ENCODE data around the gene HMOX1.

The HMOX1 gene

DNA sequence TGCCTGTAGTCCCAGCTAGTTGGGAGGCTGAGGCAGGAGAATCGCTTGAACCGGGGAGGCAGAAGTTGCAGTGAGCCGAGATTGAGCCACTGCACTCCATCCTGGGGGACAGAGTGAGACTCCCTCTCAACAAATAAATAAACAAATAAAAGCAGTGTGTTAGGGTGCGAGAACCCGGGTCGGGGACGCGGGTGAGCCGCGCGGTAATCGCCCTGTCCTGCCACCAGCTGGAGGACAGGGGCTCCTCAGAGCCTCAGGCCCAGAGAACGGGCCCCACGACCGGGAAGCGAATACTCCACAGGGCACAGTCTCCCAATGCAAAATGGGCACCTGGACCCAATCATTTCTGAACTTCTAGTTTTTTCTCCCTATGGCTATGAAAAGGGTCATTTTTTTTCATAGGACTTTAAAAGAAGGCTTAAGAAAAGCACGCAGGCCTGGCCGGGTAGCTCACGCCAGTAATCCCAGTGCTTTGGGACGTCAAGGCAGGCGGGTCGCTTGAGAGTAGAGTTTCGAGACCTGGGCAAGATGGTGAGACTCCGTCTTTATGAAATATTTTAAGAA is 18.3 kb downstream of the HMOX1 start:
- peak overlapping the region; percentile 98 for H3K27ac Mint-ChIP-seq
- H3K4me1 Mint-ChIP-seq (ENCODE audit: low read depth): peaks cover 24% of the 10 kb centered on the region
- H3K27me3 Mint-ChIP-seq (ENCODE audit: low read depth): no peaks in the 10 kb centered on the region
- H3K4me3 Mint-ChIP-seq: peak overlapping the region; percentile 99
- H3K9me3 Mint-ChIP-seq: no peaks in the 10 kb centered on the region
- peaks cover 17% of the 10 kb centered on the region for H3K36me3 Mint-ChIP-seq (ENCODE audit: low read depth)

DNA sequence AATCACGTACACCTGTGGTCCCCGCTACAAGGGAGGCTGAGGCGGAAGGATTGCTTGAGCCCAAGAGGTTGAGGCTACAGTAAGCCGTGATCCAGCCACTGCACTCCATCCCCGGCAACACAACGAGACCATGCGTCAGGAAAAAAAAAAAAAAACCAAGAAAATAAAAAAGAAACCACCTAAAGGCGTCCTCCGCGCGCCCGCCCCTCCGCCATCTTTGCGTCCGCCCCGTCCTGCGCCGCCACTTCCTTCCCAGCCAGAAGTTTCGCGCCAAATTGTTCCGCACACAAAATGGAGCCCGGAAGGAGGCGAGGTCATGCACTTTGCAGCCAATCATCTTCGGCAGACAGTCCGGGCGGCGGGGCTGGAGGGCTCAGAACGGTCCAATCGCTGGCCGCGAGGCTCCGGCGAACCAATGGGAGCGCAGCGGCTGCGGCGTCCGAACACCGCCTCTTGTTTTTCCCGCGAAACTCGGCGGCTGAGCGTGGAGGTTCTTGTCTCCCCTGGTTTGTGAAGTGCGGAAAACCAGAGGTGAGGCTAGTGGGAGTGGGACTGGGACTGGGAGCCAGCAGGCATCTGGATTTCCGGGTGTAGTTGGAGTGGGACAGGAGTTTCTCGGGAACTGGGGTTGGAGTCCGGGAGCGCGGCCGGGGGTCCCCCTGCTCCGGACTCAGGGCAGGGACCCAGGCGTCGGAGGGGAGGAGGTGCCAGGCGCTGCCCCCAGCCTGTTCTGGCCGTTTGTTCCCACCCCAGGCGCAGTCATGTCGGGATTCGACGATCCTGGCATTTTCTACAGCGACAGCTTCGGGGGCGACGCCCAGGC is 19.0 kb downstream of the HMOX1 start, which contains the start of gene MCM5:
TSS of gene MCM5 (plus strand) at position 463 of the 823 bp plus-strand sequence. CDS start at position 762, 299 bp downstream.
- peak within 1 kb of the TSS; percentile 98 for H3K27ac Mint-ChIP-seq
- peak within 1 kb of the TSS; percentile 99 for H3K4me3 Mint-ChIP-seq
- no peaks in the 10 kb centered on the region for H3K27me3 Mint-ChIP-seq (ENCODE audit: low read depth)
- H3K9me3 Mint-ChIP-seq: no peaks in the 10 kb centered on the region
- H3K36me3 Mint-ChIP-seq (ENCODE audit: low read depth): peaks cover 21% of the 10 kb centered on the region
- peaks cover 24% of the 10 kb centered on the region for H3K4me1 Mint-ChIP-seq (ENCODE audit: low read depth)

DNA sequence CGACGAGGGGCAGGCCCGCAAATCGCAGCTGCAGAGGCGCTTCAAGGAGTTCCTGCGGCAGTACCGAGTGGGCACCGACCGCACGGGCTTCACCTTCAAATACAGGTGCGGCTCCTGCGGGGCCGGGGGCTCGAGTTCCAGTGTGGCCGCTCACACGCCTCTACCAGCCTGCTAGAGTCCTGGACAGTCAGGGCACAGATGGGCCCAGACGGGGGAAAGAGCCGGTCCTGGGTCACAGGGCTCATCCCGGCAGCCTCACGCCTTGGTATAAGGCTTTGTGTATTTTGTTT is 19.6 kb downstream of the HMOX1 start:
- H3K4me1 Mint-ChIP-seq (ENCODE audit: low read depth): peaks cover 24% of the 10 kb centered on the region
- peak overlapping the region; percentile 31 for H3K27ac Mint-ChIP-seq
- H3K27me3 Mint-ChIP-seq (ENCODE audit: low read depth): no peaks in the 10 kb centered on the region

DNA sequence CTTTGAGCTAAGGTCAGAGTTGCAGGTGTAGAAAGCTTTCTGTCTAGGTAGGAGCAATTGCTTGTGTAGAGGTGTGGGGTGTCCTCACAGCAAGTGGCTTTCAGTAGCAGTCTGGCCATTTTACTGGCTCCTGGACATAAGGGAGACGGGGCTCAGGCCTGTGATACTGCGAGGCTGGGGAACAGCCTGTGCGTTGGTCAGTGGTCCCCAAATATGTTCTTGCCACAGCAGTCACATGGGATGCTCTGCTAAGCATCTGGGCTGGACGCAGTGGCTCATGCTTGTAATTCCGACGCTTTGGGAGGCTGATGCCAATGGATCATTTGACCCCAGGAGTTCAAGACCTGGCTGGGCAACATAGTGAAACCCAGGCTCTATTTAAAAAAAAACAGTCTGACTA is 21.0 kb downstream of the HMOX1 start:
- no peaks in the 10 kb centered on the region for H3K27me3 Mint-ChIP-seq (ENCODE audit: low read depth)
- H3K4me3 Mint-ChIP-seq: peak overlapping the region; percentile 92
- peaks cover 27% of the 10 kb centered on the region for H3K4me1 Mint-ChIP-seq (ENCODE audit: low read depth)
- no peaks in the 10 kb centered on the region for H3K9me3 Mint-ChIP-seq
- peak overlapping the region; percentile 84 for H3K27ac Mint-ChIP-seq
- peaks cover 28% of the 10 kb centered on the region for H3K36me3 Mint-ChIP-seq (ENCODE audit: low read depth)

More for the DNA sequence above, 19.6 kb downstream of the HMOX1 start:
- Mint-ChIP-seq H3K9me3 (no peaks in the 10 kb centered on the region), H3K4me3 (peak overlapping the region; percentile 99), H3K36me3 (ENCODE audit: low read depth) (peaks cover 21% of the 10 kb centered on the region)

DNA sequence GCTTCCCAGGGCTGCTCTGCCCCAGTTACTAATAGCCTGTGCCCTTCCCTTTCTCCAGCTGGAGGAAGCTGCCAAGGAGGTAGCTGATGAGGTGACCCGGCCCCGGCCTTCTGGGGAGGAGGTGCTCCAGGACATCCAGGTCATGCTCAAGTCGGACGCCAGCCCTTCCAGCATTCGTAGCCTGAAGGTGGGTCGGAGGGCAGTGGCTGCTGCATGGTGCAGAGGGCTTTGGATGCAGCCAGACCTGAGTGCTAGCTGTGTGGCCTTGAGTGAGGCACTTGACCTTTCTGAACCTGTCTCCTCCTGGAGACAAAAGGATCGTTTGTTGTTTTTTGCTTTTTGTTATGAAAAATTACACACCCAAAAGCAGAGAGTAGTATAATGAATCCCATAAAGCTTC is 22.5 kb downstream of the HMOX1 start:
- Mint-ChIP-seq H3K27ac (no peak overlapping the region), H3K4me3 (no peak overlapping the region), H3K36me3 (ENCODE audit: low read depth) (peaks cover 41% of the 10 kb centered on the region), H3K27me3 (ENCODE audit: low read depth) (no peaks in the 10 kb centered on the region), H3K4me1 (ENCODE audit: low read depth) (peaks cover 36% of the 10 kb centered on the region), H3K9me3 (no peaks in the 10 kb centered on the region)

DNA sequence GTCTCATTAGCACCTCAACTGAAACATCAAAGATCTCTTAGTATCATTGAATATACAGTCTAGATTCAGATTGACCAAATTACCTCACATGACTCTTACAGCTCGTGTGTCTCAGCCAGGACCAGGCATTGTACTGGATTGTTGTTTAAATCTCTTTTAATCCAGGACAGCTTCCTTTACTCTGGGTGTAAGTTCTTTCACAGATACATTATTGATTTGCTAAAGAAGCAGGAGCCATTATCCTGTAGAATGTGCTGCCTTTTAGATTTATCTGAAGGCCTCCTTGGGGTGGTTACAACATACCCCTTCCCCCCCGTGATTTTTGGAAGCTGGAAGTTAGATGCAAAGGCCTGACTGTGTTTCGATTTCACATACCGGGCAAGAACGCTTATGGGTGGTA is 23.3 kb downstream of the HMOX1 start:
- Mint-ChIP-seq H3K27me3 (ENCODE audit: low read depth) (no peaks in the 10 kb centered on the region), H3K27ac (no peak overlapping the region), H3K4me1 (ENCODE audit: low read depth) (peaks cover 36% of the 10 kb centered on the region), H3K9me3 (no peaks in the 10 kb centered on the region), H3K36me3 (ENCODE audit: low read depth) (peaks cover 41% of the 10 kb centered on the region), H3K4me3 (no peak overlapping the region)

DNA sequence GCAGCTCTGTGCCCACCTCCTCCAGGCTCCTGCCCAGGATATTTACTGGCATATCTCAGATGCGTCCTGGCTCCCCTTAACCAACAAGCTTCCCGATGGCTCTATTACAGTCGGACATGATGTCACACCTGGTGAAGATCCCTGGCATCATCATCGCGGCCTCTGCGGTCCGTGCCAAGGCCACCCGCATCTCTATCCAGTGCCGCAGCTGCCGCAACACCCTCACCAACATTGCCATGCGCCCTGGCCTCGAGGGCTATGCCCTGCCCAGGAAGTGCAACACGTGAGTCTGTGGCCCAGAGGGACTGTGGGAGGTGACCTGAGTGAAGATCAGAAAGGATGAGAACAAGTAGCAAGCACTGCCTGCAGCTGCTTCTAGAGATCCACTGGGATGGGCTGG is 25.5 kb downstream of the HMOX1 start:
- Mint-ChIP-seq H3K36me3 (ENCODE audit: low read depth) (peaks cover 45% of the 10 kb centered on the region), H3K4me3 (no peak overlapping the region), H3K27ac (no peak overlapping the region), H3K27me3 (ENCODE audit: low read depth) (no peaks in the 10 kb centered on the region), H3K9me3 (no peaks in the 10 kb centered on the region), H3K4me1 (ENCODE audit: low read depth) (peaks cover 36% of the 10 kb centered on the region)

DNA sequence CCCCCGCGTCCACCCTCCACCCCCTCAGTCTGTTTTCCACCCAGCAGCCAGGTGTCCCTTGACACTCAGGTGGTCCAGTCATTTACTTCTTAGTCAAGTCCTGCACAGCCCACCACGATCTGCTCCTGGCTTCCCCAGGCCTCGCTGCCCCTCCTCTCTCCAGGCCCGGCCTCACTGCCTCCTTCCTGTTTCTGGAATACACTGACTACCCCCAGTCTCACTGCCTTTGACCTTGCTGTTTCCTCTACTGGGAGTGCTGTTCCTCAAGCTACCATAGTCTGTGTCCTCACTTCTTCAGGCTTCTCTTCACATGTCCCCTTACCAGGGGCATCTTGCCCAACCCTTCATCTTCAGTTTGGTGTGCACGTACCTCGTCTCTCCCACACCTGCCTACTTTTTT is 26.5 kb downstream of the HMOX1 start:
- Mint-ChIP-seq H3K4me1 (ENCODE audit: low read depth) (peaks cover 30% of the 10 kb centered on the region), H3K4me3 (no peak overlapping the region), H3K9me3 (no peaks in the 10 kb centered on the region), H3K27me3 (ENCODE audit: low read depth) (no peaks in the 10 kb centered on the region), H3K27ac (peak overlapping the region; percentile 29), H3K36me3 (ENCODE audit: low read depth) (peaks cover 50% of the 10 kb centered on the region)

DNA sequence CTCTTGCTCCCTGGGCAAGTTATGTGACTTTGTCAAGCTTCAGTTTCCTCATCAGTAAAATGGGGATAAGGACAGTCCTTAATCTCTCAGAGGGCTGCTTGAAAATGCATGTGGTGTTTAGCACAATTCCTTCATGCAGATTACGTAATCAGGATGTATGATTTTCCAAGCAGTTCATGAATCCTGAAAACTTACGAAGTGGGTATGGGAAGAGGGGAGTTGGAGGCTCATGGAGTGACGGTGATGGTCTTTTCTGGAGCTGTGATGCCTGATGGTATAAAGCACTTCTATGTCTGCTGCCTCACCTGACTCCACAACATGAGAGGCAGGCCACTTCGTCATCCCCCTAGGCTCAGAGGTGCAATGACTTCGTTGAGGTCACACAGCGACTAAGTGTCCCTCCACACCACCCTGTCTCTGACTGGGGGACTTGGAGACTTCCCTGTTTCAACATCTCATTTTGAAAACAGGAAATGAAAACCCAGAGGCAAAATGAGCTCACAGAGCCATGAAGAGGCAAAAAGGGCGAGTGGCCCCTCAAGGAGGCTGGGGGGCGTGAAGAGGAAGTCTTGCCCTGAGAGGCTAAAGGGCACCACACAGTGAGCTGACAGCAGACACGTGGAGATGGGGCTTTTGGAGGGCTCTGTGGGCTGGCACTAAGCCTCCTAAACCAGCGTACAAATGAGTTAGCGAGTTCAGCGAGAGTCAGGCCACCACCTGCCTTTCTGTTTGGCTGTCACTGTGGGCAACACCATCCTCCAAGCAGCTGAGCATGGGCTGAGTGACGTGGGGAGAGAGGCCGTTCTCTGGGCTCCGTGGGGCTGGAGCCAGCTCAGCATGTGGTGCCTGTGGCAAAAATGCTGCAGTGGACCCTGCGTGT is 29.1 kb downstream of the HMOX1 start:
- H3K9me3 Mint-ChIP-seq: no peaks in the 10 kb centered on the region
- H3K4me1 Mint-ChIP-seq (ENCODE audit: low read depth): peaks cover 23% of the 10 kb centered on the region
- peak overlapping the region; percentile 36 for H3K27ac Mint-ChIP-seq
- no peaks in the 10 kb centered on the region for H3K27me3 Mint-ChIP-seq (ENCODE audit: low read depth)
- H3K36me3 Mint-ChIP-seq (ENCODE audit: low read depth): peaks cover 44% of the 10 kb centered on the region
- no peak overlapping the region for H3K4me3 Mint-ChIP-seq

DNA sequence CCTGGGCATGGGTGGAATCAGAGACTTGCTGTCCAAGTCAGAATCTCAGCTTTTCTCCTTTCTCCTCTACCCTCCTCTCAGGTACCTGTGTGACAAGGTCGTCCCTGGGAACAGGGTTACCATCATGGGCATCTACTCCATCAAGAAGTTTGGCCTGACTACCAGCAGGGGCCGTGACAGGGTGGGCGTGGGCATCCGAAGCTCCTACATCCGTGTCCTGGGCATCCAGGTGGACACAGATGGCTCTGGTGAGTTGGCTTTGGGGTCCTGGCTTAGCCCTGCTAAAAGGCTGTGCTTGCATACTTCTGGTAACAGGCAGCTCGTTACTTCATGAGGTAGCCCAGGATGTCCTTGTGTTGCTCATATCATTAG is 29.8 kb downstream of the HMOX1 start:
- Mint-ChIP-seq H3K4me1 (ENCODE audit: low read depth) (peaks cover 23% of the 10 kb centered on the region), H3K36me3 (ENCODE audit: low read depth) (peaks cover 47% of the 10 kb centered on the region), H3K27ac (peak overlapping the region; percentile 66), H3K9me3 (no peaks in the 10 kb centered on the region), H3K4me3 (no peak overlapping the region), H3K27me3 (ENCODE audit: low read depth) (no peaks in the 10 kb centered on the region)

DNA sequence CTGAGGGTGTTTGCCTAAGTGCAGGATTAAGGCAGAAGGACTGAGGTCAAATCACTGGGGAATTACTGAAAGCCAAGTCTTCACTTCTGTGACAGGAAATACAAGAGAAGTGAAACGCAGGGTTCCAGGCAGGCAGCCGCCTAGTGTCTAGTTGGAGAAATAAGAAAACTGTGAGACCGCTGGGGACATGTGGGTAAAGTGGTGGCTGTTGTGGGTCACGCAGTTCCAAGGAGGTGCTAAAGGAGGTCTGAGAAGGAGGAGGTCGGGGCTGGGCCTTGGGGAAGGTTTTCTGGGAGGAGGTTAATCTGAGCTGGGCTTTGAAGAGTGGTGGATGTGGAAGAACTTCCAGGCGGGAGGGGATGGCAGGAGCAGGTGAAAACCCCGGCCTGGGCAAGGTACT is 30.2 kb downstream of the HMOX1 start:
- H3K4me3 Mint-ChIP-seq: no peak overlapping the region
- peaks cover 48% of the 10 kb centered on the region for H3K36me3 Mint-ChIP-seq (ENCODE audit: low read depth)
- H3K9me3 Mint-ChIP-seq: no peaks in the 10 kb centered on the region
- H3K4me1 Mint-ChIP-seq (ENCODE audit: low read depth): peaks cover 23% of the 10 kb centered on the region
- peak overlapping the region; percentile 66 for H3K27ac Mint-ChIP-seq
- no peaks in the 10 kb centered on the region for H3K27me3 Mint-ChIP-seq (ENCODE audit: low read depth)

DNA sequence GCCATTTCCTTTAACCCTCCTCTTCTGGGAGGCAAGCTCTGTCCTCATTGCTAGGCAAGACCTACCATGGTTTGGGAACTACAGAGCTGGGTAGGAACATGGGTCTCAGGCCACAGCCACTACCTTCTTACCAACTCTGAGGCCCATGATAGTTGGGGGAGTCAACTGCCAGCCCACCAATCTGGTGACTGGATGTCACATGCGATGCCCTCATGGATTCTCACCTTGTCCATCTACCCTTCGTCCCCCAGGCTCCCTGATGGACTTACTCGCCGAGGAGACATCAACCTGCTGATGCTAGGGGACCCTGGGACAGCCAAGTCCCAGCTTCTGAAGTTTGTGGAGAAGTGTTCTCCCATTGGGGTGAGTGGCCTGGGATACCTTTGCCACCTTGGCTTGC is 32.7 kb downstream of the HMOX1 start:
- no peaks in the 10 kb centered on the region for H3K27me3 Mint-ChIP-seq (ENCODE audit: low read depth)
- H3K27ac Mint-ChIP-seq: no peak overlapping the region
- H3K9me3 Mint-ChIP-seq: no peaks in the 10 kb centered on the region
- H3K36me3 Mint-ChIP-seq (ENCODE audit: low read depth): peaks cover 40% of the 10 kb centered on the region
- peaks cover 13% of the 10 kb centered on the region for H3K4me1 Mint-ChIP-seq (ENCODE audit: low read depth)
- H3K4me3 Mint-ChIP-seq: no peak overlapping the region

DNA sequence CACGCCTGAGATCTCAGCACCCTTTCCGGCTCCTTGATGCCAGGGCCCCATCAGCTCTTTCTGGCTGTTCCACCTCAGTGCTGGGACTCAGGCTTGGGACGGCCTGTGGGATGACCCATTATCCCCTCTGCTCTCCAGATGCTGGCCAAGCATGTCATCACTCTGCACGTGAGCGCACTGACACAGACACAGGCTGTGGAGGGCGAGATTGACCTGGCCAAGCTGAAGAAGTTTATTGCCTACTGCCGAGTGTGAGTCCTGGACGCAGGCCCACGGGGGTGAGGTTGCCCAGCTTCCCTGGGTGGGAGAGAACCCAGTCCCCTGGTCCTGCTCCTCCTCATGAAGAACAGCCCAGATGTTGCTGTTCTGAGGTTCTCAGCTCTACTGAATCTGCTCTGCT is 36.7 kb downstream of the HMOX1 start:
- H3K27me3 Mint-ChIP-seq (ENCODE audit: low read depth): no peaks in the 10 kb centered on the region
- peaks cover 39% of the 10 kb centered on the region for H3K36me3 Mint-ChIP-seq (ENCODE audit: low read depth)
- no peak overlapping the region for H3K27ac Mint-ChIP-seq
- no peaks in the 10 kb centered on the region for H3K9me3 Mint-ChIP-seq
- H3K4me1 Mint-ChIP-seq (ENCODE audit: low read depth): peaks cover 2% of the 10 kb centered on the region
- H3K4me3 Mint-ChIP-seq: no peak overlapping the region

DNA sequence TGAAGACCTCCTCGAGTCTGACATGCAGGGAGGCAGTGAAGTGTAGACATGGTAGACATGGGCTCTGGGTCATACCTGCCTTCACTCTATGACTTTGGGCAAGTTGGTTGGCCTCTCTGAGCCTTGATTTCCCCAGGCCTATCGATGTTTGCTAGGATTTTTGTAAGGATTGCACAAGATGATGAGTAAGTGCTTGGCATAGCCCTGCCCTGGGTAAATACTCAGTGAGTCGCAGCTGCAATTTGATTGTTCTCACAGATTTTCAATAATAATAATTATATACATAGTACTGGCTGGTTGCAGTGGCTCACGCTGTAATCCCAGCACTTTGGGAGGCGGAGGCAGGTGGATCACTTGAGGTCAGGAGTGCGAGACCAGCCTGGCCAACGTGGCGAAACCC is 37.2 kb downstream of the HMOX1 start:
- Mint-ChIP-seq H3K27ac (no peak overlapping the region), H3K9me3 (no peaks in the 10 kb centered on the region), H3K27me3 (ENCODE audit: low read depth) (no peaks in the 10 kb centered on the region), H3K4me1 (ENCODE audit: low read depth) (peaks cover 2% of the 10 kb centered on the region), H3K4me3 (no peak overlapping the region), H3K36me3 (ENCODE audit: low read depth) (peaks cover 43% of the 10 kb centered on the region)

DNA sequence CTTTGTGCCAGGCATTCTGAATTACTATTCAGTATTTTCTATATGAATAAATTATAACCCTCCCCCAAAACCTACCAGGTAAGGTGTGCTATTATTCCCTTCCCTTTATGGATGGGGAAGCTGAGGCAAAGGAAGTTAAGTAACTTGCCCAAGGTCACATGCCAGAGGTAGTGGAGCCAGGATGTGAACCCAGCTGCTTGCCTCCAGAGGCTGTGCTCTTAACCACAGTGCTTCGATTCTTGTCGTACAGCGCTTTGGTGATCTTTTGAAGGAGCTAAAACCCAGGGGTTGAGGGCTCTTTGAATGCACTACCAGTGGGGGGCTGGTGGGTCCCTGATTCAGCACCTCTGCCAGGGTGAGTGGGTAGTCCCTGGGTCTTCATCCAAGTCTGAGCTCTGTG is 37.8 kb downstream of the HMOX1 start:
- peaks cover 2% of the 10 kb centered on the region for H3K4me1 Mint-ChIP-seq (ENCODE audit: low read depth)
- no peak overlapping the region for H3K27ac Mint-ChIP-seq
- H3K36me3 Mint-ChIP-seq (ENCODE audit: low read depth): peaks cover 48% of the 10 kb centered on the region
- H3K9me3 Mint-ChIP-seq: no peaks in the 10 kb centered on the region
- H3K27me3 Mint-ChIP-seq (ENCODE audit: low read depth): no peaks in the 10 kb centered on the region
- H3K4me3 Mint-ChIP-seq: no peak overlapping the region

Measured in T-helper 1 cell treated with Interleukin-12 subunit alpha and Interleukin-12 subunit beta and Interleukin-4 antibody, amounts not matched to agents 30 μg/mL and 1 μg/mL, for 36 hours (primary cell).